22Rv1 (cell line): Measurements from ENCODE around the gene SCNN1A.

Experiments used
- ZFX ChIP-seq: fragments of 450-650 bp; IDR thresholded peaks from 2 replicates; pipeline ENCODE4 v1.6.1; 2017; ENCODE audit warnings: antibody characterized with exemption, borderline replicate concordance
- TF ChIP-seq, protein P1 (sequence below): fragments of 450-650 bp; IDR thresholded peaks from 2 replicates; pipeline ENCODE4 v1.5.1; 2017; ENCODE audit warnings: mild to moderate bottlenecking

- TF ChIP-seq, protein P1, sequence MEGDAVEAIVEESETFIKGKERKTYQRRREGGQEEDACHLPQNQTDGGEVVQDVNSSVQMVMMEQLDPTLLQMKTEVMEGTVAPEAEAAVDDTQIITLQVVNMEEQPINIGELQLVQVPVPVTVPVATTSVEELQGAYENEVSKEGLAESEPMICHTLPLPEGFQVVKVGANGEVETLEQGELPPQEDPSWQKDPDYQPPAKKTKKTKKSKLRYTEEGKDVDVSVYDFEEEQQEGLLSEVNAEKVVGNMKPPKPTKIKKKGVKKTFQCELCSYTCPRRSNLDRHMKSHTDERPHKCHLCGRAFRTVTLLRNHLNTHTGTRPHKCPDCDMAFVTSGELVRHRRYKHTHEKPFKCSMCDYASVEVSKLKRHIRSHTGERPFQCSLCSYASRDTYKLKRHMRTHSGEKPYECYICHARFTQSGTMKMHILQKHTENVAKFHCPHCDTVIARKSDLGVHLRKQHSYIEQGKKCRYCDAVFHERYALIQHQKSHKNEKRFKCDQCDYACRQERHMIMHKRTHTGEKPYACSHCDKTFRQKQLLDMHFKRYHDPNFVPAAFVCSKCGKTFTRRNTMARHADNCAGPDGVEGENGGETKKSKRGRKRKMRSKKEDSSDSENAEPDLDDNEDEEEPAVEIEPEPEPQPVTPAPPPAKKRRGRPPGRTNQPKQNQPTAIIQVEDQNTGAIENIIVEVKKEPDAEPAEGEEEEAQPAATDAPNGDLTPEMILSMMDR = no peak
- no peak for TF ChIP-seq ZFX
These were observed 22.9 kb downstream of the SCNN1A start for GRCh38 chr12:6352193-6353173.
